SU-DHL-6 (cell line): ENCODE results near the gene NOTUM.

Experiments
- H2AFZ ChIP-seq: fragments of 200-600 bp; sonication (generic); 2 replicates; pipeline ENCODE4 v1.6.1; 2014; ENCODE audit warnings: low read depth, mild to moderate bottlenecking, moderate library complexity, mixed read lengths, antibody characterized with exemption, low read length; ENCODE audit not compliant: severe bottlenecking
- H3F3A ChIP-seq: fragments of 200-600 bp; shearing (Covaris generic); 2 replicates; pipeline ENCODE4 v1.6.0; 2016; ENCODE audit warnings: antibody characterized with exemption, mild to moderate bottlenecking; ENCODE audit not compliant: insufficient read depth
- H3K27ac ChIP-seq: fragments of 200-600 bp; sonication (generic); 2 replicates; pipeline ENCODE4 v1.5.1; 2016; ENCODE audit warnings: low read depth, mild to moderate bottlenecking, low read length, moderate library complexity, mixed read lengths
- H3K27me3 ChIP-seq: fragments of 200-600 bp; sonication (generic), shearing (Covaris generic); 2 replicates; pipeline ENCODE4 v1.6.0; 2014; ENCODE audit warnings: mild to moderate bottlenecking, low read length
- H3K36me3 ChIP-seq: fragments of 200-600 bp; sonication (generic); 2 replicates; pipeline ENCODE4 v1.6.1; 2014; ENCODE audit warnings: mild to moderate bottlenecking, low read length, mixed read lengths
- H3K4me2 ChIP-seq: fragments of 300-600, 200-600 bp; shearing (Covaris generic), sonication (generic); 2 replicates; pipeline ENCODE4 v1.6.0; 2014; ENCODE audit warnings: low read length, low read depth, mild to moderate bottlenecking; ENCODE audit not compliant: poor library complexity, severe bottlenecking
- H3K4me3 ChIP-seq: fragments of 200-600 bp; sonication (generic); 2 replicates; pipeline ENCODE4 v1.5.1; 2014; ENCODE audit warnings: antibody characterized with exemption, low read length, mild to moderate bottlenecking, mixed read lengths; ENCODE audit not compliant: insufficient read depth, poor library complexity, severe bottlenecking
- H3K79me2 ChIP-seq: fragments of 200-600 bp; sonication (generic); 2 replicates; pipeline ENCODE4 v1.6.1; 2014; ENCODE audit warnings: mild to moderate bottlenecking, low read length, moderate library complexity; ENCODE audit not compliant: insufficient read depth
- H3K9ac ChIP-seq: fragments of 200-600 bp; sonication (generic); 2 replicates; pipeline ENCODE4 v1.7.0; 2014; ENCODE audit warnings: mild to moderate bottlenecking, low read length
- H3K9me2 ChIP-seq: fragments of 200-600 bp; sonication (generic); replicated peaks from 2 replicates; pipeline ENCODE4 v1.6.1; 2014; ENCODE audit warnings: low read length; ENCODE audit not compliant: insufficient read depth
- H3K9me3 ChIP-seq: fragments of 200-600 bp; sonication (generic); 2 replicates; pipeline ENCODE4 v1.6.1; 2014; ENCODE audit warnings: low read length, mixed read lengths; ENCODE audit not compliant: insufficient read depth
- H4K20me1 ChIP-seq: fragments of 200-600 bp; sonication (generic); 2 replicates; pipeline ENCODE4 v1.6.1; 2014; ENCODE audit warnings: low read depth, mild to moderate bottlenecking, antibody characterized with exemption, low read length, moderate library complexity, mixed read lengths
- EZH2phosphoT487 ChIP-seq: fragments of 200-600 bp; sonication (generic), shearing (Covaris generic); conservative IDR thresholded peaks from 2 replicates; pipeline ENCODE4 v1.6.1; 2018; ENCODE audit warnings: mild to moderate bottlenecking, antibody characterized with exemption, low read length, moderate library complexity, mixed read lengths
- TF ChIP-seq, protein P1 (sequence below): fragments of 200-600 bp; sonication (generic); IDR thresholded peaks from one replicate; pipeline ENCODE4 v1.5.1; 2017; ENCODE audit warnings: antibody characterized with exemption, mild to moderate bottlenecking, low read length, moderate library complexity; ENCODE audit not compliant: insufficient read depth, poor library complexity, severe bottlenecking

The NOTUM gene

GRCh38 chr17:81904600-81905423, 56.2 kb downstream of the NOTUM start:
- Histone ChIP-seq H3K4me2 (no peak overlapping the region), H4K20me1 (no peaks in the 10 kb centered on the region), H3F3A (no peaks in the 10 kb centered on the region), H2AFZ (no peak overlapping the region), H3K36me3 (no peaks in the 10 kb centered on the region), H3K27ac (no peak overlapping the region), H3K9me3 (no peaks in the 10 kb centered on the region), H3K79me2 (no peaks in the 10 kb centered on the region), H3K27me3 (no peaks in the 10 kb centered on the region), H3K4me3 (no peak overlapping the region), H3K9me2 (no peaks in the 10 kb centered on the region), H3K9ac (no peak overlapping the region)
- TF ChIP-seq, protein P1, sequence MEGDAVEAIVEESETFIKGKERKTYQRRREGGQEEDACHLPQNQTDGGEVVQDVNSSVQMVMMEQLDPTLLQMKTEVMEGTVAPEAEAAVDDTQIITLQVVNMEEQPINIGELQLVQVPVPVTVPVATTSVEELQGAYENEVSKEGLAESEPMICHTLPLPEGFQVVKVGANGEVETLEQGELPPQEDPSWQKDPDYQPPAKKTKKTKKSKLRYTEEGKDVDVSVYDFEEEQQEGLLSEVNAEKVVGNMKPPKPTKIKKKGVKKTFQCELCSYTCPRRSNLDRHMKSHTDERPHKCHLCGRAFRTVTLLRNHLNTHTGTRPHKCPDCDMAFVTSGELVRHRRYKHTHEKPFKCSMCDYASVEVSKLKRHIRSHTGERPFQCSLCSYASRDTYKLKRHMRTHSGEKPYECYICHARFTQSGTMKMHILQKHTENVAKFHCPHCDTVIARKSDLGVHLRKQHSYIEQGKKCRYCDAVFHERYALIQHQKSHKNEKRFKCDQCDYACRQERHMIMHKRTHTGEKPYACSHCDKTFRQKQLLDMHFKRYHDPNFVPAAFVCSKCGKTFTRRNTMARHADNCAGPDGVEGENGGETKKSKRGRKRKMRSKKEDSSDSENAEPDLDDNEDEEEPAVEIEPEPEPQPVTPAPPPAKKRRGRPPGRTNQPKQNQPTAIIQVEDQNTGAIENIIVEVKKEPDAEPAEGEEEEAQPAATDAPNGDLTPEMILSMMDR, result no peak
- no peak for TF ChIP-seq EZH2phosphoT487

DNA sequence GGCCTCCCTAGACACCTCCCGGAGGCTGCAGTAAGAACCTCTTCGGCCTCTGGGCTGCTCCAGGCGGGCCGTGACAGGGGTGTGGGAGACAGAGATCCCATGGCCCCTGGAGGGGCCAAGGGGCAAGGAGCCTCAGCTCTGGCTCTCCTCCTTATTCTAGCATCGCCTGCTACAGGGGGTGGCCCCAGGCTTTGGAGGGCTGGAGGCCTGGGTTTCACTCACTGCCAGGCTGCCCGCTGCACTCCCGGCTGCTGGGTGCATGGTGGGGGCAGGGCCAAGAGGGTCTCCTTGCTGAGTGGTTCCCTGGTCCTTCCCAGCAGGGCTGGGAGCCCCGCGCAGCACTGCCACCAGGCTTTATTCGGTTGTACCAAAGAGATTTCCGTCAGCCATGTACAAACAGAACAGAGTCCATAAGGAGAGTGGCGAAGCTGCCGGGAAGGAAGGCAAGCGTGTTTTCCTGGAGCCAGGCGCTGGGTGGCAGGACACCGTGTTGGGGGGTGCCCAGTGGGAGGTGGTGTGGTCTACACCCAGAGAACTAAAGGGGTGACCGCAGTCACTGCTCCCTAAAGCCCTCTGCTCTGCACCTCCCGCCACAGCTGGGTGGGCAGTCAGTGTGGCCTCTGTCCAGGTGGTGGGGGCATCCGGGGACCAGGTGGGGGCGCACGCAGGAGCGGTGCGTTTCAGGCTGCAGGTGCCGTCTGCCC, 56.9 kb downstream of the NOTUM start:
- Histone ChIP-seq H3K27ac (no peak overlapping the region), H3K4me3 (no peak overlapping the region), H2AFZ (no peak overlapping the region), H3K9me3 (no peaks in the 10 kb centered on the region), H3K4me2 (no peak overlapping the region), H3K9ac (no peak overlapping the region), H3F3A (no peaks in the 10 kb centered on the region), H3K79me2 (no peaks in the 10 kb centered on the region), H3K36me3 (no peaks in the 10 kb centered on the region), H3K27me3 (no peaks in the 10 kb centered on the region), H4K20me1 (no peaks in the 10 kb centered on the region), H3K9me2 (no peaks in the 10 kb centered on the region)
- no peak for TF ChIP-seq EZH2phosphoT487
- TF ChIP-seq, protein P1, result no peak

DNA sequence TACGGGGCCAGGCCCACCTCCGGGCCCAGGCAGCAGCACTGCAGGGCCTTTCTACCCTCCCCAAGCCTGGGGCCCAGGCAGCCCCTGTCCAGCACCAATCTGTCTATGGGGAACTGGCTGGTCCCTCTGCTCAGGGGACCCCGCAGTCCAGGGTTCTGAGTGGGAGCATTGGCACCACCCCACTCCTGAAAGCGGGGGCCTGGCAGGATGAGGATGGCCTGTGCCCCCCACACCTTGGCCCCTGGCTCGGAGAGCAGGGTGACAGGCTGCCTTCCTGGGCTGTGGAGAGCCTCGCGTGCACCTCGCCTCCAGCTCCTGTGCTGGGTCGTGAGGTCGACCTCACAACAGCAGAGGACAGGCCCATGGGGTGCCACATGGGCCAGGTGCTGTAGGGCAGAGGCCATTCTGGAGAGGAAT, 57.6 kb downstream of the NOTUM start:
- Histone ChIP-seq H3K9me2 (no peaks in the 10 kb centered on the region), H3K9me3 (no peaks in the 10 kb centered on the region), H3K9ac (no peak overlapping the region), H3K79me2 (no peaks in the 10 kb centered on the region), H3K4me3 (no peak overlapping the region), H3K27ac (no peak overlapping the region), H3K4me2 (no peak overlapping the region), H3F3A (no peaks in the 10 kb centered on the region), H3K27me3 (no peaks in the 10 kb centered on the region), H4K20me1 (no peaks in the 10 kb centered on the region), H2AFZ (no peak overlapping the region), H3K36me3 (no peaks in the 10 kb centered on the region)
- TF ChIP-seq EZH2phosphoT487, result no peak
- TF ChIP-seq, protein P1, result no peak
